HepG2 (cell line): Measurements from ENCODE around the gene PIP5K1C. TPM values are rescaled to one million over a fixed set of nuclear protein-coding genes. Genes with fewer than 3 reads are reported as not detected.

Experiments used
- CCDC6 ChIP-seq: sonication (generic); formaldehyde crosslinking; IDR thresholded peaks from 2 replicates; pipeline ENCODE4 v1.8.1; 2022; ENCODE audit warnings: mild to moderate bottlenecking, missing genetic modification reagents, moderate library complexity
- HMG20B ChIP-seq: conservative IDR thresholded peaks from 2 replicates; pipeline ENCODE4 v1.6.1; 2016; ENCODE audit warnings: missing genetic modification reagents, missing compliant biosample characterization
- RAD21 ChIP-seq: fragments of 450-650 bp; formaldehyde crosslinking; IDR thresholded peaks from 2 replicates; pipeline ENCODE4 v1.5.0; 2020; ENCODE audit warnings: mild to moderate bottlenecking
- TP53 ChIP-seq: sonication (generic); formaldehyde crosslinking; conservative IDR thresholded peaks from 2 replicates; pipeline ENCODE4 v1.4.0; 2020; ENCODE audit warnings: missing genetic modification reagents
- ZBTB20 ChIP-seq: sonication (generic); formaldehyde crosslinking; IDR thresholded peaks from 2 replicates; pipeline ENCODE4 v1.8.1; 2023; ENCODE audit warnings: missing genetic modification reagents, low read depth, mild to moderate bottlenecking, borderline replicate concordance
- ZFX ChIP-seq: sonication (generic); formaldehyde crosslinking; IDR thresholded peaks from 2 replicates; pipeline ENCODE4 v1.4.0; 2020; ENCODE audit warnings: mild to moderate bottlenecking, low read depth, missing genetic modification reagents, moderate library complexity
- ZMYM3 ChIP-seq: sonication (generic); formaldehyde crosslinking; IDR thresholded peaks from 2 replicates; pipeline ENCODE4 v1.5.1; 2020; ENCODE audit warnings: mild to moderate bottlenecking, missing genetic modification reagents
- ZNF124 ChIP-seq: sonication (generic); formaldehyde crosslinking; IDR thresholded peaks from 2 replicates; pipeline ENCODE4 v1.4.0; 2020; ENCODE audit warnings: missing genetic modification reagents
- ZNF546 ChIP-seq: sonication (generic); formaldehyde crosslinking; conservative IDR thresholded peaks from 2 replicates; pipeline ENCODE4 v1.8.1; 2023; ENCODE audit warnings: mild to moderate bottlenecking, missing genetic modification reagents
- ZNF770 ChIP-seq: sonication (generic); formaldehyde crosslinking; IDR thresholded peaks from 2 replicates; pipeline ENCODE4 v1.5.0; 2020; ENCODE audit warnings: mild to moderate bottlenecking, missing genetic modification reagents
- ZNF773 ChIP-seq: sonication (generic); formaldehyde crosslinking; IDR thresholded peaks from 2 replicates; pipeline ENCODE4 v1.4.0; 2020; ENCODE audit warnings: missing genetic modification reagents, borderline replicate concordance
- polyA plus RNA-seq, 8 experiments: library from polyadenylated mRNA; depleted of rRNA in 3 of 8; stranded (reverse) in 7 of 8; unstranded in 1 of 8; fragments of >200 nt; fragmentation: Illumina TruSeq in 4 of 8; extraction: Trizol in 4 of 8; gene quantifications; 2 replicates each; pipeline versions ENCODE4 v1.2.1 to v1.2.3, GENCODE V29; 2011 to 2016; ENCODE audit warnings: low read depth in 4 of 8, missing spikeins in 1 of 8, mixed read lengths in 1 of 8; ENCODE audit not compliant: insufficient read depth in 1 of 8
- total RNA-seq, 5 experiments: library from RNA; depleted of rRNA; stranded (reverse); fragments of >200 nt; fragmentation: Illumina TruSeq; extraction: Trizol; gene quantifications; 2 replicates each; pipeline ENCODE4 v1.2.3, GENCODE V29; 2016; ENCODE audit warnings: low read depth in 1 of 5
- TF ChIP-seq, protein P1 (sequence below): sonication (generic); formaldehyde crosslinking; IDR thresholded peaks from 2 replicates; pipeline ENCODE4 v1.4.0; 2020; ENCODE audit warnings: missing genetic modification reagents
- TF ChIP-seq, protein P2 (sequence below): sonication (generic); formaldehyde crosslinking; IDR thresholded peaks from 2 replicates; pipeline ENCODE4 v1.4.0; 2020; ENCODE audit warnings: missing genetic modification reagents
- TF ChIP-seq, protein P3 (sequence below): sonication (generic); formaldehyde crosslinking; IDR thresholded peaks from 2 replicates; pipeline ENCODE4 v1.9.0; 2021; ENCODE audit warnings: missing genetic modification reagents, borderline replicate concordance
- TF ChIP-seq, protein P4 (sequence below): IDR thresholded peaks from 2 replicates; pipeline ENCODE4 v1.6.1; 2016; ENCODE audit warnings: missing genetic modification reagents, missing compliant biosample characterization
- TF ChIP-seq, protein P5 (sequence below): sonication (generic); formaldehyde crosslinking; IDR thresholded peaks from 2 replicates; pipeline ENCODE4 v1.4.0; 2020; ENCODE audit warnings: missing genetic modification reagents

Gene PIP5K1C
- total and polyA plus RNA-seq, 2 of the 13 experiments (the other 11 are each of a cell fraction or from before 2014, with no cell fraction given) = 3.6 to 4.3 TPM

- TF ChIP-seq, protein P1, sequence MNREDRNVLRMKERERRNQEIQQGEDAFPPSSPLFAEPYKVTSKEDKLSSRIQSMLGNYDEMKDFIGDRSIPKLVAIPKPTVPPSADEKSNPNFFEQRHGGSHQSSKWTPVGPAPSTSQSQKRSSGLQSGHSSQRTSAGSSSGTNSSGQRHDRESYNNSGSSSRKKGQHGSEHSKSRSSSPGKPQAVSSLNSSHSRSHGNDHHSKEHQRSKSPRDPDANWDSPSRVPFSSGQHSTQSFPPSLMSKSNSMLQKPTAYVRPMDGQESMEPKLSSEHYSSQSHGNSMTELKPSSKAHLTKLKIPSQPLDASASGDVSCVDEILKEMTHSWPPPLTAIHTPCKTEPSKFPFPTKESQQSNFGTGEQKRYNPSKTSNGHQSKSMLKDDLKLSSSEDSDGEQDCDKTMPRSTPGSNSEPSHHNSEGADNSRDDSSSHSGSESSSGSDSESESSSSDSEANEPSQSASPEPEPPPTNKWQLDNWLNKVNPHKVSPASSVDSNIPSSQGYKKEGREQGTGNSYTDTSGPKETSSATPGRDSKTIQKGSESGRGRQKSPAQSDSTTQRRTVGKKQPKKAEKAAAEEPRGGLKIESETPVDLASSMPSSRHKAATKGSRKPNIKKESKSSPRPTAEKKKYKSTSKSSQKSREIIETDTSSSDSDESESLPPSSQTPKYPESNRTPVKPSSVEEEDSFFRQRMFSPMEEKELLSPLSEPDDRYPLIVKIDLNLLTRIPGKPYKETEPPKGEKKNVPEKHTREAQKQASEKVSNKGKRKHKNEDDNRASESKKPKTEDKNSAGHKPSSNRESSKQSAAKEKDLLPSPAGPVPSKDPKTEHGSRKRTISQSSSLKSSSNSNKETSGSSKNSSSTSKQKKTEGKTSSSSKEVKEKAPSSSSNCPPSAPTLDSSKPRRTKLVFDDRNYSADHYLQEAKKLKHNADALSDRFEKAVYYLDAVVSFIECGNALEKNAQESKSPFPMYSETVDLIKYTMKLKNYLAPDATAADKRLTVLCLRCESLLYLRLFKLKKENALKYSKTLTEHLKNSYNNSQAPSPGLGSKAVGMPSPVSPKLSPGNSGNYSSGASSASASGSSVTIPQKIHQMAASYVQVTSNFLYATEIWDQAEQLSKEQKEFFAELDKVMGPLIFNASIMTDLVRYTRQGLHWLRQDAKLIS = no peak
- TF ChIP-seq CCDC6 (0 out of 2 replicates have a peak, but pooled peaks have one; percentile 27), TP53 (no peak), ZNF770 (0 out of 2 replicates have a peak, but pooled peaks have one; percentile 16), RAD21 (peak; percentile 81), ZNF124 (CRISPR knock-in tag) (no peak), ZNF546 (CRISPR knock-in tag) (no peak), ZNF773 (CRISPR knock-in tag) (no peak), HMG20B (no peak), ZMYM3 (peak; percentile 69), ZFX (CRISPR knock-in tag) (peak; percentile 63), ZBTB20 (CRISPR knock-in tag) (no peak)
- TF ChIP-seq, protein P2, sequence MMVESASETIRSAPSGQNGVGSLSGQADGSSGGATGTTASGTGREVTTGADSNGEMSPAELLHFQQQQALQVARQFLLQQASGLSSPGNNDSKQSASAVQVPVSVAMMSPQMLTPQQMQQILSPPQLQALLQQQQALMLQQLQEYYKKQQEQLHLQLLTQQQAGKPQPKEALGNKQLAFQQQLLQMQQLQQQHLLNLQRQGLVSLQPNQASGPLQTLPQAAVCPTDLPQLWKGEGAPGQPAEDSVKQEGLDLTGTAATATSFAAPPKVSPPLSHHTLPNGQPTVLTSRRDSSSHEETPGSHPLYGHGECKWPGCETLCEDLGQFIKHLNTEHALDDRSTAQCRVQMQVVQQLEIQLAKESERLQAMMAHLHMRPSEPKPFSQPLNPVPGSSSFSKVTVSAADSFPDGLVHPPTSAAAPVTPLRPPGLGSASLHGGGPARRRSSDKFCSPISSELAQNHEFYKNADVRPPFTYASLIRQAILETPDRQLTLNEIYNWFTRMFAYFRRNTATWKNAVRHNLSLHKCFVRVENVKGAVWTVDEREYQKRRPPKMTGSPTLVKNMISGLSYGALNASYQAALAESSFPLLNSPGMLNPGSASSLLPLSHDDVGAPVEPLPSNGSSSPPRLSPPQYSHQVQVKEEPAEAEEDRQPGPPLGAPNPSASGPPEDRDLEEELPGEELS (CRISPR knock-in tag) = no peak
- TF ChIP-seq, protein P3, sequence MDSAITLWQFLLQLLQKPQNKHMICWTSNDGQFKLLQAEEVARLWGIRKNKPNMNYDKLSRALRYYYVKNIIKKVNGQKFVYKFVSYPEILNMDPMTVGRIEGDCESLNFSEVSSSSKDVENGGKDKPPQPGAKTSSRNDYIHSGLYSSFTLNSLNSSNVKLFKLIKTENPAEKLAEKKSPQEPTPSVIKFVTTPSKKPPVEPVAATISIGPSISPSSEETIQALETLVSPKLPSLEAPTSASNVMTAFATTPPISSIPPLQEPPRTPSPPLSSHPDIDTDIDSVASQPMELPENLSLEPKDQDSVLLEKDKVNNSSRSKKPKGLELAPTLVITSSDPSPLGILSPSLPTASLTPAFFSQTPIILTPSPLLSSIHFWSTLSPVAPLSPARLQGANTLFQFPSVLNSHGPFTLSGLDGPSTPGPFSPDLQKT (CRISPR knock-in tag) = no peak
- TF ChIP-seq, protein P4, sequence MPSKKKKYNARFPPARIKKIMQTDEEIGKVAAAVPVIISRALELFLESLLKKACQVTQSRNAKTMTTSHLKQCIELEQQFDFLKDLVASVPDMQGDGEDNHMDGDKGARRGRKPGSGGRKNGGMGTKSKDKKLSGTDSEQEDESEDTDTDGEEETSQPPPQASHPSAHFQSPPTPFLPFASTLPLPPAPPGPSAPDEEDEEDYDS (CRISPR knock-in tag) = peak; percentile 59; the same call in 1 of the 2 replicates
- TF ChIP-seq, protein P5, sequence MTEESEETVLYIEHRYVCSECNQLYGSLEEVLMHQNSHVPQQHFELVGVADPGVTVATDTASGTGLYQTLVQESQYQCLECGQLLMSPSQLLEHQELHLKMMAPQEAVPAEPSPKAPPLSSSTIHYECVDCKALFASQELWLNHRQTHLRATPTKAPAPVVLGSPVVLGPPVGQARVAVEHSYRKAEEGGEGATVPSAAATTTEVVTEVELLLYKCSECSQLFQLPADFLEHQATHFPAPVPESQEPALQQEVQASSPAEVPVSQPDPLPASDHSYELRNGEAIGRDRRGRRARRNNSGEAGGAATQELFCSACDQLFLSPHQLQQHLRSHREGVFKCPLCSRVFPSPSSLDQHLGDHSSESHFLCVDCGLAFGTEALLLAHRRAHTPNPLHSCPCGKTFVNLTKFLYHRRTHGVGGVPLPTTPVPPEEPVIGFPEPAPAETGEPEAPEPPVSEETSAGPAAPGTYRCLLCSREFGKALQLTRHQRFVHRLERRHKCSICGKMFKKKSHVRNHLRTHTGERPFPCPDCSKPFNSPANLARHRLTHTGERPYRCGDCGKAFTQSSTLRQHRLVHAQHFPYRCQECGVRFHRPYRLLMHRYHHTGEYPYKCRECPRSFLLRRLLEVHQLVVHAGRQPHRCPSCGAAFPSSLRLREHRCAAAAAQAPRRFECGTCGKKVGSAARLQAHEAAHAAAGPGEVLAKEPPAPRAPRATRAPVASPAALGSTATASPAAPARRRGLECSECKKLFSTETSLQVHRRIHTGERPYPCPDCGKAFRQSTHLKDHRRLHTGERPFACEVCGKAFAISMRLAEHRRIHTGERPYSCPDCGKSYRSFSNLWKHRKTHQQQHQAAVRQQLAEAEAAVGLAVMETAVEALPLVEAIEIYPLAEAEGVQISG (CRISPR knock-in tag) = peak; percentile 30; the same call in 1 of the 2 replicates
Measured at GRCh38 chr19:3700242-3701032, at the start of gene PIP5K1C (continued).
